IMR-90 (cell line): Measurements from ENCODE around the gene BMX.

ENCODE experiments used
- CEBPB ChIP-seq: IDR thresholded peaks from 2 replicates; pipeline ENCODE4 v1.6.1; 2012; ENCODE audit warnings: low read depth, low read length, improper control_type of control experiment
- POLR2A ChIP-seq: IDR thresholded peaks from 2 replicates; pipeline ENCODE4 v1.6.1; 2012; ENCODE audit warnings: mild to moderate bottlenecking, low read depth, low read length
- RCOR1 ChIP-seq: IDR thresholded peaks from 2 replicates; pipeline ENCODE4 v1.6.1; 2012; ENCODE audit warnings: mild to moderate bottlenecking, low read length, improper control_type of control experiment; ENCODE audit not compliant: insufficient replicate concordance
- RFX5 ChIP-seq: IDR thresholded peaks from 2 replicates; pipeline ENCODE4 v1.8.0; 2012; ENCODE audit warnings: low read depth, mild to moderate bottlenecking, low read length, moderate library complexity
- TF ChIP-seq, protein P1 (sequence below): conservative IDR thresholded peaks from 2 replicates; pipeline ENCODE4 v1.5.1; 2012; ENCODE audit warnings: mild to moderate bottlenecking, low read depth, low read length, improper control_type of control experiment

DNA sequence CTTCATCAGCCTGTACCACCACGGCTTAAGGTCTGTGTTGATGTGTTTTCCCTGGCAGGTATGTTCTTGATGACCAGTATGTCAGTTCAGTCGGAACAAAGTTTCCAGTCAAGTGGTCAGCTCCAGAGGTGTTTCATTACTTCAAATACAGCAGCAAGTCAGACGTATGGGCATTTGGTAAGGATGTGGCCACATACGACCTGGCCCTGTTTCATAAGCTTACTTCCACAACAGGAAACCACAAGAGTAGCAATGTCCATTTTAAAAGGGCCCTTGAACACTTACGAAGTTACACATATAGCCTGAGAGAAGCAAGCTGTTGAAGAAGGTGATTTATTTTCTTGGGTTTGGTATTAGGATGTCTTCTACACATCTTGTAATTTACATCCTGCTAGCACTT is 46.1 kb downstream of the BMX start:
- TF ChIP-seq, protein P1, sequence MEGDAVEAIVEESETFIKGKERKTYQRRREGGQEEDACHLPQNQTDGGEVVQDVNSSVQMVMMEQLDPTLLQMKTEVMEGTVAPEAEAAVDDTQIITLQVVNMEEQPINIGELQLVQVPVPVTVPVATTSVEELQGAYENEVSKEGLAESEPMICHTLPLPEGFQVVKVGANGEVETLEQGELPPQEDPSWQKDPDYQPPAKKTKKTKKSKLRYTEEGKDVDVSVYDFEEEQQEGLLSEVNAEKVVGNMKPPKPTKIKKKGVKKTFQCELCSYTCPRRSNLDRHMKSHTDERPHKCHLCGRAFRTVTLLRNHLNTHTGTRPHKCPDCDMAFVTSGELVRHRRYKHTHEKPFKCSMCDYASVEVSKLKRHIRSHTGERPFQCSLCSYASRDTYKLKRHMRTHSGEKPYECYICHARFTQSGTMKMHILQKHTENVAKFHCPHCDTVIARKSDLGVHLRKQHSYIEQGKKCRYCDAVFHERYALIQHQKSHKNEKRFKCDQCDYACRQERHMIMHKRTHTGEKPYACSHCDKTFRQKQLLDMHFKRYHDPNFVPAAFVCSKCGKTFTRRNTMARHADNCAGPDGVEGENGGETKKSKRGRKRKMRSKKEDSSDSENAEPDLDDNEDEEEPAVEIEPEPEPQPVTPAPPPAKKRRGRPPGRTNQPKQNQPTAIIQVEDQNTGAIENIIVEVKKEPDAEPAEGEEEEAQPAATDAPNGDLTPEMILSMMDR = no peak
- TF ChIP-seq POLR2A = no peak
- no peak for TF ChIP-seq CEBPB
- TF ChIP-seq RFX5 = no peak
- no peak for TF ChIP-seq RCOR1
